ENCODE measurements around the gene RBM6. TPM values are rescaled to one million over a fixed set of nuclear protein-coding genes. Genes with fewer than 3 reads are reported as not detected.

Gene RBM6
- total and polyA plus RNA-seq, 2 donors (not counting 1 experiment from before 2014, with no cell fraction given): 40.1 to 46.1 TPM

GRCh38 chr3:50126287-50127211 lies 186.6 kb downstream of the RBM6 start:
- peaks cover 2% of the 10 kb centered on the region for H3K36me3 ChIP-seq (ENCODE audit: control insufficient read depth, insufficient read depth, low read length)
- H3K4me1 ChIP-seq (ENCODE audit: control insufficient read depth, extremely low read depth, insufficient read depth, low read length): peaks cover 13% of the 10 kb centered on the region

More at GRCh38 chr3:50126287-50127211, 186.6 kb downstream of the RBM6 start:
- TF ChIP-seq, protein P1, sequence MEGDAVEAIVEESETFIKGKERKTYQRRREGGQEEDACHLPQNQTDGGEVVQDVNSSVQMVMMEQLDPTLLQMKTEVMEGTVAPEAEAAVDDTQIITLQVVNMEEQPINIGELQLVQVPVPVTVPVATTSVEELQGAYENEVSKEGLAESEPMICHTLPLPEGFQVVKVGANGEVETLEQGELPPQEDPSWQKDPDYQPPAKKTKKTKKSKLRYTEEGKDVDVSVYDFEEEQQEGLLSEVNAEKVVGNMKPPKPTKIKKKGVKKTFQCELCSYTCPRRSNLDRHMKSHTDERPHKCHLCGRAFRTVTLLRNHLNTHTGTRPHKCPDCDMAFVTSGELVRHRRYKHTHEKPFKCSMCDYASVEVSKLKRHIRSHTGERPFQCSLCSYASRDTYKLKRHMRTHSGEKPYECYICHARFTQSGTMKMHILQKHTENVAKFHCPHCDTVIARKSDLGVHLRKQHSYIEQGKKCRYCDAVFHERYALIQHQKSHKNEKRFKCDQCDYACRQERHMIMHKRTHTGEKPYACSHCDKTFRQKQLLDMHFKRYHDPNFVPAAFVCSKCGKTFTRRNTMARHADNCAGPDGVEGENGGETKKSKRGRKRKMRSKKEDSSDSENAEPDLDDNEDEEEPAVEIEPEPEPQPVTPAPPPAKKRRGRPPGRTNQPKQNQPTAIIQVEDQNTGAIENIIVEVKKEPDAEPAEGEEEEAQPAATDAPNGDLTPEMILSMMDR (conservative IDR thresholded peaks at IDR 0.05 in 1 of 2, IDR thresholded peaks at IDR 0.05 in 1 of 2; ENCODE audit: low read depth in 1 of 2, low read length in 2 of 2): no peak
- no peak for TF ChIP-seq EZH2 (IDR thresholded peaks at IDR 0.05; ENCODE audit: low read length, missing control alignments)
- Histone ChIP-seq H3K9me3 (ENCODE audit: control insufficient read depth, insufficient read depth, low read depth, low read length) (no peaks in the 10 kb centered on the region), H3K79me2 (ENCODE audit: control insufficient read depth, insufficient read depth, low read length) (no peaks in the 10 kb centered on the region), H3K9ac (ENCODE audit: insufficient read depth, low read length) (no peak overlapping the region), H4K20me1 (ENCODE audit: control insufficient read depth, extremely low read depth, insufficient read depth, low read length) (no peaks in the 10 kb centered on the region), H2AFZ (ENCODE audit: low read length) (no peak overlapping the region), H3K27me3 (ENCODE audit: control insufficient read depth, insufficient read depth, low read length) (no peaks in the 10 kb centered on the region), H3K4me3 (replicated peaks in 1 of 4; ENCODE audit: control extremely low read depth in 1 of 4, insufficient read depth in 1 of 4, low read depth in 3 of 4, low read length in 4 of 4) (no peak overlapping the region), H3K4me2 (ENCODE audit: extremely low read depth, insufficient read depth, low read length) (peak overlapping the region; percentile 35), H3K27ac (ENCODE audit: insufficient read depth, low read length) (no peak overlapping the region)
- peak; percentile 42 to 46 for DNase-seq (ENCODE audit: low read depth in 2 of 2)

Other genes with a start within 250 kb of the RBM6 start
- gene AMIGO3, start 220.5 kb upstream of the RBM6 start, total RNA-seq: under 0.01 and 0.33 TPM in 2 replicates
- 0.17 TPM in 1 of 2 replicates, not detected in the other for gene AMIGO3, start 220.5 kb upstream of the RBM6 start, polyA plus RNA-seq
- 13.6 and 14.4 TPM in 2 replicates for gene GMPPB, start 216.2 kb upstream of the RBM6 start, total RNA-seq
- 13.7 and 18.3 TPM in 2 replicates for gene GMPPB, start 216.2 kb upstream of the RBM6 start, polyA plus RNA-seq
- gene IP6K1, start 153.6 kb upstream of the RBM6 start, total RNA-seq: 28.8 and 30.2 TPM in 2 replicates
- gene IP6K1, start 153.6 kb upstream of the RBM6 start, polyA plus RNA-seq: 38.8 and 45.4 TPM in 2 replicates
- gene CDHR4, start 140.3 kb upstream of the RBM6 start, total RNA-seq: under 0.01 TPM in 1 of 2 replicates, not detected in the other
- not detected in 2 replicates for gene CDHR4, start 140.3 kb upstream of the RBM6 start, polyA plus RNA-seq
- gene INKA1, start 136.9 kb upstream of the RBM6 start, total RNA-seq: 3.3 and 7.3 TPM in 2 replicates
- 2.9 and 6.5 TPM in 2 replicates for gene INKA1, start 136.9 kb upstream of the RBM6 start, polyA plus RNA-seq
- gene UBA7, start 126.2 kb upstream of the RBM6 start, total RNA-seq: 50.1 and 57.1 TPM in 2 replicates
- 22.8 and 33.7 TPM in 2 replicates for gene UBA7, start 126.2 kb upstream of the RBM6 start, polyA plus RNA-seq
- gene TRAIP, start 83.6 kb upstream of the RBM6 start, total RNA-seq: 0.77 and 2.0 TPM in 2 replicates
- 2.5 and 7.0 TPM in 2 replicates for gene TRAIP, start 83.6 kb upstream of the RBM6 start, polyA plus RNA-seq
- not detected in 2 replicates for gene CAMKV, start 70.2 kb upstream of the RBM6 start, total RNA-seq
- 0.06 TPM in 1 of 2 replicates, not detected in the other for gene CAMKV, start 70.2 kb upstream of the RBM6 start, polyA plus RNA-seq
- gene MST1R, start 36.3 kb upstream of the RBM6 start, total RNA-seq: 1.5 and 3.0 TPM in 2 replicates
- 0.52 and 1.2 TPM in 2 replicates for gene MST1R, start 36.3 kb upstream of the RBM6 start, polyA plus RNA-seq
- gene MON1A, start 10.3 kb upstream of the RBM6 start, total RNA-seq: 11.8 and 12.2 TPM in 2 replicates
- 6.7 and 9.3 TPM in 2 replicates for gene MON1A, start 10.3 kb upstream of the RBM6 start, polyA plus RNA-seq
- 156 and 174 TPM in 2 replicates for gene RBM5, start 148.8 kb downstream of the RBM6 start, total RNA-seq
- gene RBM5, start 148.8 kb downstream of the RBM6 start, polyA plus RNA-seq: 113 and 127 TPM in 2 replicates
- 9.7 and 10.3 TPM in 2 replicates for gene SEMA3F, start 215.2 kb downstream of the RBM6 start, total RNA-seq
- gene SEMA3F, start 215.2 kb downstream of the RBM6 start, polyA plus RNA-seq: 5.1 and 21.2 TPM in 2 replicates

Data from fibroblast of lung (primary cell).